Activated CD4-positive, CD25-positive, alpha-beta regulatory T cell treated with anti-CD3 and anti-CD28 coated beads, Interleukin-2, amount 50 U/mL, for 16 hours (primary cell): ENCODE measurements around the gene NCKAP1.
"Not testable (repeated sequence)": the region's sequence is repeated elsewhere in the genome, so short reads cannot be mapped to it uniquely, and the experiment has no call there.

Source experiments
- DNase-seq: peaks from one replicate; pipeline ENCODE4 v3.0.0-alpha.2; 2020; ENCODE audit warnings: low read depth, low spot score

Gene NCKAP1

GRCh38 chr2:182913064-182913463 is 125.2 kb downstream of the NCKAP1 start:
- DNase-seq = no peak

DNA sequence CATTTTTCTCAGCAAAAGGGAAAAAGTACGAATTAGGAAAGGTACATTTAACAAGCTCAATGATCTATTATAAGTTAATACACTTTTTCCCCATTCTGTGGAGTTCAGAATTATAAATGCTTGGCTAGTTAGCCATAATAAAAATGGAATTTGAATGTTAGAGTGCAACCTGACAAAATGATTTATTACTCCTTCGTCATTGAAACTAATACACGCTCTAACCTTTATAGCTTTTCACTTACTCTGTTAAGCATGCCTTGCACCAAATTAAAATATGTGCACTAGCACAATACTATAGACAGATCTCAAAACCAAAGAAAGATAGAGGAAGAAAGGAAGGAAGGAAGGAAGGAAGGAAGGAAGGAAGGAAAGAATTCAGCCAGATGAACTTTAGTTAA is 125.7 kb downstream of the NCKAP1 start:
- no peak for DNase-seq

- DNase-seq = no peak
These were observed 126.3 kb downstream of the NCKAP1 start for GRCh38 chr2:182911813-182912517.

DNA sequence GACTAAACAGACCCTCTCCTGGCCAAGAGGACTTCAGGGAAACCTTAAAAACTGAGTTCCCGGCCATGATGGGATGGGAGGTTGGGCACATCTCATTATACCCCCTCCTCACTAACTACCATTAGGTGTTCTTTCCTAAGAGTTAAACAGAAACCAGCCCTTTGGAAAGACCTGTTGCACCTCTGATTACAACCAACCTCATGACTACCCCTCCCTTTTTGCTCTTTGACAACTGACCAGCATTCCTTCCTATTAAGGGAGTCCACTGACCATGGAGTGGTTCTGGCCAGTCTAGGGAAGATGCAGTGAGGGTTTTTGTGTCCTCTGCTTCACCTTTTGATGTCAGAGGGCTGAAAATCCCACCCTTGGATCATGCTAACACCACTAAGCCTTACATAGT is 127.3 kb downstream of the NCKAP1 start:
- no peak for DNase-seq

DNA sequence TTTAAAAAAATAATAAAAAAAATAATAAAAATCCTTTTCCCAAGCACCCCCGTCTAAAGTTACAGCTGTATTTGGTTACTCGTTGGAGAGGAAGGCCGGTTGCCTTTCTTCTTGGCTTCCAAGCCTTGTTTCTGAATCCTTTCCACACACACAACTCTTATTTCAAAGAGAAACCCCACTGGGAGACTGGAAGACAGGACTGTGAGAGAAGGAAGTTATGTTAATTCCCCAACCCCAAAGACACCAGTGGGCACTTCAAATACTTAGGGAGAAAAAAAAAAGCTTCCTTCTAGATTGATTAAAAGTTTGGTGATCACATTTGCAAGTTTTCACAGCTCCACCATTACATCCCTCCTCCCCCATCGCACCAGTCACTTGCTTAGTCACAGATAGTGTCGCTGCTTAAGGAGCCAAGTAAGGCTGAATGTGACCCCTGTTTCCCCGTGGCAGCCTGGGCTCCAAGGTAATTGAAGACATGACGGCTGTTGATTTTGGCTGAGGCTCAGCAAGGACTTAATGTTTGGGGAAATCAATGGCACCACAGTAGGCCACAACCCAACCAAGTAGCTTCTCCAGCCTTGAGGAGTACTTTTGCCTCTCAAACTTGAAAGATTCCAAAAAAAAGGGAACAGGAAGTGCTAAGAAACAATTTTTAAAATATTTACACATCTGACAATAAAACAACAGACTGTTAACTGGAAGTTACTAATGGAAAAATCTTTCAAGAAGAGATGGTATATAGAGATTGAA is 131.0 kb downstream of the NCKAP1 start:
- no peak for DNase-seq

DNA sequence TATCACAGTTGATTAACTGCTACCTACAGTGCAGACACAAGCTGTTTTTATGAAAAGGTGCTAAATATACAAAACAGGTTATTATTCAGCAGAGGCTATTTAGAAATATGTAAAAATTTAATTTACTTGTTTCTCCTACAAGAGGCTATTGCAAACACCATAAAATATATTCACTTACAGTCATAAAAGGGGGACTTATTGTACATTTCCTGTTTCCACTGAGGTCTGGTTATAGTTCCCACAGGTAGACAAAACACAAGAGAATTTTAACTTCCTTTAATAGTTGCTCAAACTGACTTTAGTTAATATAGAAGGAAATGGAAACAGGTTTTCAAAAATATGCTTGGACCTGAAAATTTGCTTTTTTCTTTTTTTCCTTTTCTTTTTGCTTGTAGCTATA is 131.8 kb downstream of the NCKAP1 start:
- no peak for DNase-seq

GRCh38 chr2:182904844-182905243 is 133.4 kb downstream of the NCKAP1 start:
- no peak for DNase-seq

- DNase-seq = no peak
These were observed 134.7 kb downstream of the NCKAP1 start for GRCh38 chr2:182903566-182903965.

- no peak for DNase-seq
These were observed 136.5 kb downstream of the NCKAP1 start for GRCh38 chr2:182901748-182902147.

DNA sequence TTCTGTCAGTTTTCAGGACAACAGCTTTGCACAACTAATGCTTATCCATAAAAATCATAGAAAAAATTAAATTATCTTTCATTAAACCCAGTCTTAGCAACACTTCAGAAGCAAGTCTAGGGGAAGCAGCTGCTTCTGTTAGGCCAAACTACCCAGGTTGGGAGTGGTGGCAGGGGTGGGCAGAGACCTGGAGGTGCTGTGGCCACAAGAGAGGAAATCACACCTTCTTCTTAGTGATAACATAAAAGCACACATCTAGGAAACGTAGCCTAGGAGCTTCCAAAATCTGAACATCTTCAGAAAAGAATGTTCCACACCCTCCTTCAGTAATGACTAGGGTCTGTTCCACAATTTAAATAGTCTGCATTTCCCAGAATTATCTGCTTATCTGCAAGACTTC is 139.5 kb downstream of the NCKAP1 start:
- no peak for DNase-seq

DNA sequence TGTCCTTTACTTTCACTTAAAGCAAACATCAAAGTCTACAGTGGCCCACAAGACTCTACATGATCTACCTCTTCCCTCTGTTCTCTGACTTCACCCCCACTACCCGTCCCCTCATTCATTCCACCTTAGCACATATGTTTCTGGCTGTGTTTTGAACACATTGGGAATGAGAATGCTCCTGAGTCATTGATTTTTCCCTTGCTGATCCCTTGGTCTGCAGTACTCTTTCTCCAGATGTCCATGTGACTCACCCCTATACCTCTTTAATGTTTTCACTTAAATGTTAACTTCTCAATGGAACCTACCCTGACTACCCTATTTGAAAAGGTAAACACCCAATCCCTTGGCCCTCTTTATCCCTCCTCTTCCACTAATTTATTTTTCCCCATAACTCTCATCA is 141.1 kb downstream of the NCKAP1 start:
- no peak for DNase-seq

- no peak for DNase-seq
These were observed 142.5 kb downstream of the NCKAP1 start for GRCh38 chr2:182895798-182896197.

GRCh38 chr2:182895169-182895568 is 143.1 kb downstream of the NCKAP1 start:
- no peak for DNase-seq

- DNase-seq = no peak
These were observed 144.1 kb downstream of the NCKAP1 start for GRCh38 chr2:182894174-182894573.

GRCh38 chr2:182893666-182894065 is 144.6 kb downstream of the NCKAP1 start:
- no peak for DNase-seq

- DNase-seq = not testable (repeated sequence)
These were observed 145.2 kb downstream of the NCKAP1 start for GRCh38 chr2:182893035-182893434.

DNA sequence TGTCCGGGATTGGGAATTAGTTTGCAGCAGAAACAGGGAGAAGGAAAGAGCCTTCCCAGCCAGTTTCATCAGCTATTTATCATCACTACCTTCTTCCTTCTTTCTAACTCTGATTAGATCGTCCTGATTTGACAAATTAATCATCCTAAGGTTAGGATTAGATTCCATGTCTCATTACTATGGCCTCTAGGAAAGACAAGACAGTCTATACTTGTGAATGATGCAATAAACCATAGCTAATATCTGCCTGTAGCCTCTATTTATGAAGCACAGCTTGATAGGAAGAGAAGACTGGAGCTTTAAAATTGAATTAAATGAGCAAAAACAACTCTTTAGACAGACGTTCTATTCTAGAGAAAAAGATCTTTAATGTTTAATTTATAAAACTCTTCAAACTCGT is 146.6 kb downstream of the NCKAP1 start:
- DNase-seq = no peak

DNA sequence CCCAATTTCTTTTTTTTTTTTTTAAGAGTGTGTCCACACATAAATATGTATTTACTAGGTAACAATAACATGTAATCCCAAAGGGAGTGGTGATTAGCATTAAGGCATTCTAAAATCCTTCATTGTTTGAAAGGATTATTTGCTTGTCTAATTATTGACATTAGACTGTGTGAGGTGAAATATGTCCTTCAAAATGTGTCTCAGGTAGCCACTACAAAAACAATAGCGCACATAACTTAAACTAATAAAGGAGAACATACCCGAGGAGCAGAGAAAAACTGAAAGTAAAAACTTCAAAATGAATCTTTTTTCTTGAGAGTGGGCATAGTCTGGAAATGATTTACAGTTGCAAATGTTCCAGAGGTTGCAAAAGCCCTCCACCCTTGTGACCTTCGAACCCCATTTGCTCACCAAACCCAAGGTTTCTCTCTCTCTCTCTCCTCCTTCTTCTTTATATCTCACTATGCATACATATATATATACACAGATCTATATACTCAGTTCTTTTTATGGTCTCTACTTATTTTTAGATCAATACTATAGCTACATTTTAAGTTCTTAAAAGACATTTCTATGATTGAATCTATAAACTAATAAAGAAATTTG is 147.4 kb downstream of the NCKAP1 start:
- DNase-seq = no peak

- no peak for DNase-seq
These were observed 148.0 kb downstream of the NCKAP1 start for GRCh38 chr2:182890305-182890704.

- DNase-seq = no peak
These were observed 150.4 kb downstream of the NCKAP1 start for GRCh38 chr2:182887753-182888415.

DNA sequence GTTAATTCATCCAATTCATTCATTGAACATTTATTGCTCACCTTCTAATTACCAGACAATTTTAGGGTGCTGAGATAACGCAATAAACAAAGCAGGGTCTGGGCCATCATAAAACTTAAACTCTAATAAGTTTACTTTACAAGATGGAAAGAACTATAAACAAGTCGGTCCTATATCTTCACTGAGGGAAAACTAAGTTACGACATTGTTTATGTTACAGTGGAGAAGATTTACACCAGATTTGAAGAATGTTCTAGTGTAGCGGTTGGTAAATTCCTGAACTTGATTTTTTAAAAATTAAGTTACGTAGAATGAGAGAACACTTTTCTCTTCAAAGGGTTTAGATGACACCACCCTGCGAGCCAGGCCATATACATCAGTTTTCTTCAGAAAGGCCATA is 151.2 kb downstream of the NCKAP1 start:
- DNase-seq = no peak

GRCh38 chr2:182885771-182886170 is 152.5 kb downstream of the NCKAP1 start:
- DNase-seq = no peak
